Activated T-helper 2 cell treated with anti-CD3 and anti-CD28 coated beads, Interferon-gamma antibody, Interleukin-2, Interleukin-4, amounts not matched to agents 10 μg/mL and 5 μg/mL and 100 μg/mL, durations not matched to agents 14 hours and 24 hours and 36 hours (primary cell): ENCODE measurements around the gene RPL10. TPM values are rescaled to one million over a fixed set of nuclear protein-coding genes. Genes with fewer than 3 reads are reported as not detected.
A peak's percentile ranks its signal among the peaks of the same experiment; 100 is the strongest.

Experiments
- DNase-seq: peaks from one replicate; pipeline ENCODE4 v3.0.0; 2021; ENCODE audit warnings: low spot score
- H3K27ac Mint-ChIP-seq: one replicate; pipeline ENCODE4 v1.8.0; 2021; ENCODE audit warnings: mixed read lengths
- H3K27me3 Mint-ChIP-seq: one replicate; pipeline ENCODE4 v1.8.0; 2021; ENCODE audit warnings: low read depth, mixed read lengths
- H3K36me3 Mint-ChIP-seq: one replicate; pipeline ENCODE4 v1.8.0; 2021; ENCODE audit warnings: low read depth, mixed read lengths
- H3K4me1 Mint-ChIP-seq: one replicate; pipeline ENCODE4 v1.8.0; 2021; ENCODE audit warnings: low read depth, mixed read lengths
- H3K4me3 Mint-ChIP-seq: one replicate; pipeline ENCODE4 v1.8.0; 2021; ENCODE audit warnings: low read depth, mild to moderate bottlenecking, moderate library complexity, mixed read lengths
- H3K9me3 Mint-ChIP-seq: one replicate; pipeline ENCODE4 v1.8.0; 2021; ENCODE audit warnings: mixed read lengths
- intact Hi-C: fragments of 100-400 bp; cut with micrococcal nuclease; formaldehyde crosslinking; loops from one replicate; pipeline ENCODE4 v1.15.1; 2023
- total RNA-seq: library from RNA; stranded (reverse); gene quantifications from 2 replicates; pipeline ENCODE4 v1.2.3, GENCODE V29; 2022

The RPL10 gene
- total RNA-seq, 1 donor from 2014 or later: 2,692 TPM

DNA sequence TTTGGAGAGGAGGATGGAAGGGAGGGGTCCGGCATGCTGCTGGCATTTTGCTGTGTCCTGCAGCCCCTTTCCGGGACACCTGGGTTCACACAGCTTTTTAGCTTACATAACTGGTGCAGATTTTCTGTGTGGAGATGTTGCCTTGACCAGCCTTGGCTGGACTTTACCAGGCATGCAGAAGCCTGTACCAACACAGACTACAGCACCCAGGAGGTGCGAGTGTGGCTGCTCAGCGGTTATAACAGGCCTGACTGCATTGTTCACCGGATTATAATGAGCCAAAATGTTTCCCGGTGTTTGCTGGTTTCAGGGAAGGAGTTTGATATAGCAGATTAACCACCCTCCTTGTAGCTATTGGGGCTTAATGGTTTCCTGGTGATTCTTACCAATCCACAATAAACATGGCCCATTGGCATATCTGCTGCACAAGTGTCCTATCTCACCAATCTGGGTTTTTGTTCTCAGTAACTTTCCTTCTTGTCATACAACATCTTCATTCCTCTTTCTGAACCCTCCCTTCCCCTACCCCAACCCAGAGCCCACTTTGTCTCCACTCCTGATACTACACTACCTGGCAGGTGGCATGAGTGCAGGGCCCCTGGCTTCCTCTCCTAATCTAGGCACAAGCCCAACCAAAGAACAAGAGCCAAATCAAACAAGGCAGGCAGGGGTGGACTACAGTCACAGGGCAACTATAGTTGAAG is 3.9 kb downstream of the RPL10 start:
- Mint-ChIP-seq H3K4me1 (peaks cover 4% of the 10 kb centered on the region), H3K36me3 (peaks cover 36% of the 10 kb centered on the region), H3K27me3 (no peaks in the 10 kb centered on the region), H3K9me3 (no peaks in the 10 kb centered on the region), H3K4me3 (no peak overlapping the region), H3K27ac (peak overlapping the region; percentile 31)
- intact Hi-C loops: no loop called here
- no peak for DNase-seq

- intact Hi-C loops: no loop called here
- DNase-seq: no peak
- Mint-ChIP-seq H3K4me1 (peaks cover 3% of the 10 kb centered on the region), H3K9me3 (no peaks in the 10 kb centered on the region), H3K27ac (peak overlapping the region; percentile 31), H3K36me3 (peaks cover 36% of the 10 kb centered on the region), H3K4me3 (no peak overlapping the region), H3K27me3 (no peaks in the 10 kb centered on the region)
These were observed 4.5 kb downstream of the RPL10 start for GRCh38 chrX:154402622-154403127.

- H3K27me3 Mint-ChIP-seq: no peaks in the 10 kb centered on the region
- H3K4me1 Mint-ChIP-seq: peaks cover 3% of the 10 kb centered on the region
- DNase-seq: no peak
- no peak overlapping the region for H3K27ac Mint-ChIP-seq
- no peak overlapping the region for H3K4me3 Mint-ChIP-seq
- H3K9me3 Mint-ChIP-seq: no peaks in the 10 kb centered on the region
- intact Hi-C loops: no loop called here
- H3K36me3 Mint-ChIP-seq: peaks cover 33% of the 10 kb centered on the region
These were observed 5.0 kb downstream of the RPL10 start for GRCh38 chrX:154403192-154403591.

DNA sequence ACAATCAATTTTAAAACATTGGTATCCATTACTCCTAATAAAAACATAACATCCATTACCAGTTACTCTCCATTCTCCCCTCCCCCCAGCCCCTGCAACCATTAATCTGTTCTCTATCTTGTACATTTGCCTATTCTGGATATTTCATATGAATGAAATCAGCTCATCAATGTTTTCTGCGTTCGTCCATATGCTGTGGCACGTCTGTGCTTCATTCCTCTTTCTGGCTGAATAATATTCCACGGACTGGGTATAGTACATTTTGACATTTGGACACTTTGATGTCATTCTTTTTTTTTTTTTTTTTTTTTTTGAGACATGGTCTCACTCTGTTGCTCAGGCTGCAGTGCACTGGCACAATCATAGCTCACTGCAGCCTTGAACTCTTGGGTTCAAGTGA is 5.7 kb downstream of the RPL10 start:
- no peak for DNase-seq
- Mint-ChIP-seq H3K4me3 (no peak overlapping the region), H3K27ac (no peak overlapping the region)

GRCh38 chrX:154404625-154405192 is 6.5 kb downstream of the RPL10 start:
- Mint-ChIP-seq H3K36me3 (peaks cover 25% of the 10 kb centered on the region), H3K27me3 (no peaks in the 10 kb centered on the region), H3K27ac (no peak overlapping the region)

More for the DNA sequence above, 5.7 kb downstream of the RPL10 start:
- H3K27me3 Mint-ChIP-seq: no peaks in the 10 kb centered on the region
- intact Hi-C loops: no loop called here
- H3K4me1 Mint-ChIP-seq: peaks cover 7% of the 10 kb centered on the region
- peaks cover 31% of the 10 kb centered on the region for H3K36me3 Mint-ChIP-seq
- H3K9me3 Mint-ChIP-seq: no peaks in the 10 kb centered on the region

GRCh38 chrX:154408659-154409221 is 10.6 kb downstream of the RPL10 start:
- DNase-seq: no peak
- Mint-ChIP-seq H3K4me1 (peaks cover 11% of the 10 kb centered on the region), H3K36me3 (peaks cover 17% of the 10 kb centered on the region), H3K4me3 (peak overlapping the region; percentile 72), H3K9me3 (no peaks in the 10 kb centered on the region), H3K27me3 (no peaks in the 10 kb centered on the region), H3K27ac (peak overlapping the region; percentile 19)
- intact Hi-C loops: no loop called here

More at GRCh38 chrX:154404625-154405192, 6.5 kb downstream of the RPL10 start:
- DNase-seq: no peak
- Mint-ChIP-seq H3K4me1 (peaks cover 9% of the 10 kb centered on the region), H3K4me3 (no peak overlapping the region), H3K9me3 (no peaks in the 10 kb centered on the region)
- intact Hi-C loops: no loop called here

DNA sequence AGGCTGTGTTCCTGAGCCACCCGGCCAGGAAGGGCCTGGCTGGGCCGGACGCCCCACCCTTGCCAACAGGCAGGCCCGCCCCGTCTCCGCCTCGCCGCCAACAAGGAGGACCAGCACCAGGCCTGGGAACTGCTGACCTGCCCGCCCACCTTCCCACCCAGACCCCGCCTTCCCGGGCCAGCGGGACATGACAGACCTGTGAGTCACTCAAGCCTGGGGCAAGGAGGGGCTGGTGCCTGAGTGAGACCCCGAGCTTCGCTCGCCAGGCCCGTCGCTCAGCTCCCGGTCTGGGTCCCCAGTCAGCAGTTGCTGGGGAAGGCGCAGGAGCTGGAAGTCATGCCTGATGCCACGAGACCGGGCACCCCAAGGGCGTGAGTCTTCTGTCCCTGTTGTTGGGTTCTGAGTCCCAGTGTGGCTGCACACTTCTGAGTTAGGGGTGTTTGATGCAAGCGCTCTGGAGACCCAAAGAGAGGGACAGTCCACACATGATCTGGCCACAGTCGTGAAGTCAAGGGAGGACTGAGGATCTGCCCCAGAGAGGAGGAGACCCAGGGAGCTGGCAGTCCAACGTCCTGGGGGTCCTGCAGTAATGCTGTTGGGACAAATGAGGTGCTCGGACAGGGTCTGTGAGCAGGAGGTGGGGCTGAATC is 11.2 kb downstream of the RPL10 start, which contains the start of gene DNASE1L1:
TSS of gene DNASE1L1 (minus strand) at position 33 of the 650 bp plus-strand sequence. CDS start 3,686 bp downstream, outside the sequence.
- Mint-ChIP-seq H3K27ac (peak within 1 kb of the TSS; percentile 69), H3K4me3 (peak within 1 kb of the TSS; percentile 72), H3K4me1 (peaks cover 11% of the 10 kb centered on the region), H3K27me3 (no peaks in the 10 kb centered on the region), H3K9me3 (no peaks in the 10 kb centered on the region), H3K36me3 (peaks cover 19% of the 10 kb centered on the region)
- no peak for DNase-seq
- intact Hi-C loops: no loop called here

GRCh38 chrX:154411981-154412340 is 13.8 kb downstream of the RPL10 start:
- Mint-ChIP-seq H3K36me3 (peaks cover 28% of the 10 kb centered on the region), H3K27ac (peak overlapping the region; percentile 74), H3K4me1 (peaks cover 11% of the 10 kb centered on the region), H3K9me3 (no peaks in the 10 kb centered on the region), H3K4me3 (peak overlapping the region; percentile 79), H3K27me3 (no peaks in the 10 kb centered on the region)
- peak; percentile 34 for DNase-seq
- intact Hi-C loops: loop anchor here (1.0 kb wide), 1 partner anchor 16 kb away; the partner anchor contains the start of gene ATP6AP1

GRCh38 chrX:154412468-154412867 is 14.3 kb downstream of the RPL10 start:
- intact Hi-C loops: loop anchor here (1.0 kb wide), 1 partner anchor 16 kb away; the partner anchor contains the start of gene ATP6AP1
- peak overlapping the region; percentile 79 for H3K4me3 Mint-ChIP-seq
- DNase-seq: no peak
- peaks cover 11% of the 10 kb centered on the region for H3K4me1 Mint-ChIP-seq
- no peaks in the 10 kb centered on the region for H3K9me3 Mint-ChIP-seq
- peak overlapping the region; percentile 74 for H3K27ac Mint-ChIP-seq
- peaks cover 28% of the 10 kb centered on the region for H3K36me3 Mint-ChIP-seq
- no peaks in the 10 kb centered on the region for H3K27me3 Mint-ChIP-seq

GRCh38 chrX:154413142-154413541 is 15.0 kb downstream of the RPL10 start:
- Mint-ChIP-seq H3K36me3 (peaks cover 28% of the 10 kb centered on the region), H3K27ac (peak overlapping the region; percentile 74), H3K4me3 (peak overlapping the region; percentile 79), H3K9me3 (no peaks in the 10 kb centered on the region), H3K27me3 (no peaks in the 10 kb centered on the region), H3K4me1 (peaks cover 11% of the 10 kb centered on the region)
- DNase-seq: no peak
- intact Hi-C loops: no loop called here

DNA sequence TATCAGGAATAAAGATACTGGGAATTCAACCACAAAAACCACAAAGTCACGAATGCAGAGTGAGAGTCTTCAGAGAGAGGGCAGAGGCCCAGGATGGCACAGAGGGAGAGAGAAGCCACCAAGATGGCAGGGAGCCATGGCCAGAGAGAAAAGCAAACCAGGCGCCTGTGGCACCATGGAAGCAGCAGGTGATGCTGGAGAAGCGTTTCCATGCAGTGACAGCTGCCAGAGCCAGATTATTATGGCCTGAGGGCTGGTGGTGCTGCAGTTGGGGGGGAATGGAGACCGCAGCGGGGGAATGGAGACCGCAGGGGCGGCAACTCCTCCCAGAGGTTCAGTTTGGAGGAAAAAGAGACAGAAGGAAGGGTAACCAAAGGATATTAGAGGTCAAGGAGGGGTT is 19.0 kb downstream of the RPL10 start:
- no peak for DNase-seq
- Mint-ChIP-seq H3K4me3 (no peak overlapping the region), H3K4me1 (peaks cover 4% of the 10 kb centered on the region), H3K27me3 (no peaks in the 10 kb centered on the region), H3K9me3 (no peaks in the 10 kb centered on the region), H3K36me3 (peaks cover 22% of the 10 kb centered on the region), H3K27ac (no peak overlapping the region)
- intact Hi-C loops: no loop called here

GRCh38 chrX:154419189-154419588 is 21.0 kb downstream of the RPL10 start:
- Mint-ChIP-seq H3K27ac (no peak overlapping the region), H3K36me3 (peaks cover 15% of the 10 kb centered on the region), H3K4me1 (no peaks in the 10 kb centered on the region), H3K4me3 (no peak overlapping the region), H3K27me3 (no peaks in the 10 kb centered on the region), H3K9me3 (no peaks in the 10 kb centered on the region)
- intact Hi-C loops: no loop called here
- no peak for DNase-seq
